Mesenteric fat pad (tissue), 1 donor: Measurements from ENCODE around the gene SPATS2. TPM values are rescaled to one million over a fixed set of nuclear protein-coding genes. Genes with fewer than 3 reads are reported as not detected.
"Not testable (repeated sequence)": the region's sequence is repeated elsewhere in the genome, so short reads cannot be mapped to it uniquely, and the experiment has no call there.

Experiments
- DNase-seq: peaks from one replicate; pipeline ENCODE4 v3.0.0-alpha.2; 2020; ENCODE audit warnings: low spot score
- total RNA-seq: library from RNA; stranded (reverse); fragmentation: NEBNext Ultra II Directional; extraction: Animal tissue kit (Norgen Biotek cat#: 25700); gene quantifications from one replicate; pipeline ENCODE4 v1.2.1, GENCODE V29; 2021
- donor health status: DM: yes; HTN: yes; CAD: no.

Gene SPATS2
- total RNA-seq, 1 donor from 2014 or later = 9.9 TPM

- DNase-seq = no peak
These were observed 36.7 kb downstream of the SPATS2 start for GRCh38 chr12:49403971-49404450.

- DNase-seq = no peak
These were observed 37.7 kb downstream of the SPATS2 start for GRCh38 chr12:49404956-49405355.

GRCh38 chr12:49410818-49411217 lies 43.6 kb downstream of the SPATS2 start:
- no peak for DNase-seq

GRCh38 chr12:49413010-49413409 lies 45.7 kb downstream of the SPATS2 start:
- no peak for DNase-seq

- DNase-seq = no peak
These were observed 46.5 kb downstream of the SPATS2 start for GRCh38 chr12:49413796-49414195.

- no peak for DNase-seq
These were observed 47.1 kb downstream of the SPATS2 start for GRCh38 chr12:49414364-49414763.

GRCh38 chr12:49415521-49415970 lies 48.3 kb downstream of the SPATS2 start:
- no peak for DNase-seq

GRCh38 chr12:49416892-49417291 lies 49.6 kb downstream of the SPATS2 start:
- DNase-seq = no peak

- DNase-seq = no peak
These were observed 50.3 kb downstream of the SPATS2 start for GRCh38 chr12:49417558-49417957.

GRCh38 chr12:49420556-49420955 lies 53.3 kb downstream of the SPATS2 start:
- no peak for DNase-seq

GRCh38 chr12:49422114-49422513 lies 54.9 kb downstream of the SPATS2 start:
- no peak for DNase-seq

- DNase-seq = no peak
These were observed 61.5 kb downstream of the SPATS2 start for GRCh38 chr12:49428793-49429192.

- no peak for DNase-seq
These were observed 65.4 kb downstream of the SPATS2 start for GRCh38 chr12:49432616-49433015.

GRCh38 chr12:49436799-49437198 lies 69.5 kb downstream of the SPATS2 start:
- not testable (repeated sequence) for DNase-seq

GRCh38 chr12:49439042-49439441 lies 71.8 kb downstream of the SPATS2 start:
- no peak for DNase-seq

- no peak for DNase-seq
These were observed 72.8 kb downstream of the SPATS2 start for GRCh38 chr12:49440035-49440434.

- no peak for DNase-seq
These were observed 75.7 kb downstream of the SPATS2 start for GRCh38 chr12:49442915-49443314.

GRCh38 chr12:49446571-49446970 lies 79.3 kb downstream of the SPATS2 start:
- DNase-seq = no peak

- no peak for DNase-seq
These were observed 81.6 kb downstream of the SPATS2 start for GRCh38 chr12:49448858-49449257.

GRCh38 chr12:49451468-49452259 lies 84.4 kb downstream of the SPATS2 start:
- DNase-seq = no peak

GRCh38 chr12:49455501-49455900 lies 88.2 kb downstream of the SPATS2 start:
- no peak for DNase-seq

GRCh38 chr12:49456131-49456679 lies 88.9 kb downstream of the SPATS2 start:
- DNase-seq = no peak

- no peak for DNase-seq
These were observed 91.6 kb downstream of the SPATS2 start for GRCh38 chr12:49458816-49459215.
